Measurements from ENCODE around the gene SLC6A2. TPM values are rescaled to one million over a fixed set of nuclear protein-coding genes. Genes with fewer than 3 reads are reported as not detected.

SLC6A2 gene
- total and polyA plus RNA-seq, 9 of the 15 experiments (the other 6 are each of a cell fraction or from before 2014, with no cell fraction given), result not detected

DNA sequence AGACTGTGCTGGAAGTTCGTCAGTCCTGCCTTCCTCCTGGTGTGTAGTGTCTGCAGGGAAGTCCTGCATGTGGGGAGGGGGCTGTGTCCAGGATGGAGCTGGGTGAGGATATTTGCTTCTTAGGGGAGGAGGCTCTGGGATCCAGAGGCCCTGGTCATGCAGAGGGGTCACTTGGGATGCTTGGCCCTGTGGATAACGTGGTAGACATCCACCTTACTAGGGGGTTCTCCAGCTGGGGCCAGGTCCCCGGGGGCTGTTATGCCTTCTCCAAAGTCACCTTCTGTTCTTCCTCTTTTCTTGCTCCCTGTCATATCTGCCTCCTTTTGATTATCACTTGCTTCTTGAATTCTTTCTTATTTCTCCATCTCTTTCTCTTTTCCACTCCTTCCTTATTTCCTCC, 43.8 kb downstream of the SLC6A2 start:
- WGBS (ENCODE audit: insufficient coverage, low coverage, missing lambda C conversion rate), result 0% methylated on average over 3 of the region's 3 CpGs
- no peak overlapping the region for H3K27ac ChIP-seq (ENCODE audit: extremely low read depth, low read depth, low read length)
- no peaks in the 10 kb centered on the region for H3K9me3 ChIP-seq (replicated peaks; ENCODE audit: control insufficient read depth, insufficient read depth, low read depth, low read length)
- H3K4me3 ChIP-seq, result no peak overlapping the region
- no peaks in the 10 kb centered on the region for H3K36me3 ChIP-seq (ENCODE audit: control insufficient read depth, insufficient read depth, low read length)
- no peaks in the 10 kb centered on the region; the same call in 1 of the 2 replicates for H4K20me1 ChIP-seq (replicated peaks; ENCODE audit: control insufficient read depth, insufficient read depth, low read length)
- in situ Hi-C loops (cut with MboI), result loop anchor here (5.0 kb wide), 1 partner anchor 232 kb away; no protein-coding TSS in a partner anchor
- ATAC-seq, result no peak
- H3K4me1 ChIP-seq (replicated peaks in 1 of 2; ENCODE audit: control insufficient read depth in 2 of 2, insufficient read depth in 2 of 2, low read length in 2 of 2), result no peaks in the 10 kb centered on the region
- H3K9ac ChIP-seq (ENCODE audit: insufficient read depth in 1 of 2, low read depth in 2 of 2, low read length in 2 of 2), result no peak overlapping the region
- FAIRE-seq, result no peak
- DNase-seq (ENCODE audit: extremely low read depth in 1 of 4, low spot score in 3 of 4), result no peak
- H3K27me3 ChIP-seq (ENCODE audit: control insufficient read depth in 2 of 2, insufficient read depth in 2 of 2, low read length in 2 of 2), result peaks cover 0 to 4% of the 10 kb centered on the region in 2 experiments; a peak in 2 of 5 replicates
- TF ChIP-seq, protein P1, sequence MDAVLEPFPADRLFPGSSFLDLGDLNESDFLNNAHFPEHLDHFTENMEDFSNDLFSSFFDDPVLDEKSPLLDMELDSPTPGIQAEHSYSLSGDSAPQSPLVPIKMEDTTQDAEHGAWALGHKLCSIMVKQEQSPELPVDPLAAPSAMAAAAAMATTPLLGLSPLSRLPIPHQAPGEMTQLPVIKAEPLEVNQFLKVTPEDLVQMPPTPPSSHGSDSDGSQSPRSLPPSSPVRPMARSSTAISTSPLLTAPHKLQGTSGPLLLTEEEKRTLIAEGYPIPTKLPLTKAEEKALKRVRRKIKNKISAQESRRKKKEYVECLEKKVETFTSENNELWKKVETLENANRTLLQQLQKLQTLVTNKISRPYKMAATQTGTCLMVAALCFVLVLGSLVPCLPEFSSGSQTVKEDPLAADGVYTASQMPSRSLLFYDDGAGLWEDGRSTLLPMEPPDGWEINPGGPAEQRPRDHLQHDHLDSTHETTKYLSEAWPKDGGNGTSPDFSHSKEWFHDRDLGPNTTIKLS (IDR thresholded peaks at IDR 0.05; ENCODE audit: borderline replicate concordance, low read depth), result no peak
- TF ChIP-seq TCF3 (CRISPR knock-in tag; IDR thresholded peaks at IDR 0.05) (no peak), PHF20 (IDR thresholded peaks at IDR 0.05; ENCODE audit: partially characterized antibody) (no peak), SIN3A (IDR thresholded peaks at IDR 0.05; ENCODE audit: borderline replicate concordance in 2 of 2, control insufficient read depth in 1 of 2, low read depth in 2 of 2, low read length in 2 of 2) (no peak)
- BruUV-seq (replicated peaks), result no TSS peak
- H3K79me2 ChIP-seq (ENCODE audit: control insufficient read depth, insufficient read depth, low read length), result no peaks in the 10 kb centered on the region
- intact Hi-C loops (cut with micrococcal nuclease), result loop anchor here (5.0 kb wide), 1 partner anchor 57 kb away; no protein-coding TSS in a partner anchor
- no peak overlapping the region for H2AFZ ChIP-seq (ENCODE audit: low read depth, low read length)
- H3K4me2 ChIP-seq (ENCODE audit: insufficient read depth, low read length), result no peak overlapping the region
- no peaks in the 10 kb centered on the region for H3K9me1 ChIP-seq (ENCODE audit: control insufficient read depth, insufficient read depth, low read length)
- ChIA-PET POLR2A (no interaction called here), CTCF (ENCODE audit: low intra/inter-chr PET ratio) (interaction anchor here (6.5 kb wide), 1 partner anchor 235 kb away, joined by 139 read pairs; no protein-coding TSS in a partner anchor)

All from K562 (cell line).